IMR-90 (cell line): ENCODE data around the gene ITPKB. TPM values are rescaled to one million over a fixed set of nuclear protein-coding genes. Genes with fewer than 3 reads are reported as not detected.

ENCODE experiments used
- ATAC-seq: fragments of 200-7000 bp; cut with Tn5 transposase; 2 replicates; pipeline ENCODE4 v1.9.1; 2020; ENCODE audit warnings: low read depth, mild to moderate bottlenecking, moderate library complexity
- BruUV-seq: library from RNA; stranded (reverse); fragments of 400-500 nt; replicated peaks from 2 replicates; lab custom pipeline; 2021; lab: Mats Ljungman, UMichigan
- CTCF ChIA-PET: fragments of 300-600 bp; formaldehyde crosslinking; extraction: SDS; loops from one replicate; lab custom pipeline; 2021; ENCODE audit warnings: antibody characterized with exemption; lab: Yijun Ruan, JAX
- POLR2A ChIA-PET: fragments of 300-600 bp; sonication (Branson Sonifier 250); formaldehyde crosslinking; loops from one replicate; lab custom pipeline; 2022; ENCODE audit warnings: antibody characterized with exemption; ENCODE audit not compliant: unreplicated experiment; lab: Charles Lee
- DNase-seq: peaks from one replicate; pipeline ENCODE4 v3.0.0; 2013
- H2AFZ ChIP-seq: replicated peaks from 2 replicates; pipeline ENCODE3; 2013; ENCODE audit warnings: low read length, mild to moderate bottlenecking; ENCODE audit not compliant: poor library complexity
- H2AK5ac ChIP-seq: 2 replicates; pipeline ENCODE4 v1.6.1; 2013; ENCODE audit warnings: low read depth, low read length, inconsistent platforms
- H2AK9ac ChIP-seq: replicated peaks from 2 replicates; pipeline ENCODE3; 2013; ENCODE audit warnings: mild to moderate bottlenecking, low read depth, low read length, moderate library complexity; ENCODE audit not compliant: poor library complexity
- H2BK120ac ChIP-seq: 2 replicates; pipeline ENCODE4 v1.6.1; 2013; ENCODE audit warnings: low read depth, low read length, inconsistent platforms
- H2BK15ac ChIP-seq: 3 replicates; pipeline ENCODE4 v1.6.1; 2013; ENCODE audit warnings: low read depth, low read length, inconsistent platforms
- H2BK20ac ChIP-seq: 2 replicates; pipeline ENCODE4 v1.6.1; 2013; ENCODE audit warnings: low read depth, mild to moderate bottlenecking, inconsistent platforms, low read length, moderate library complexity
- H2BK5ac ChIP-seq: 2 replicates; pipeline ENCODE4 v1.6.1; 2013; ENCODE audit warnings: mild to moderate bottlenecking, low read depth, low read length, inconsistent platforms; ENCODE audit not compliant: poor library complexity, severe bottlenecking
- H3K14ac ChIP-seq: replicated peaks from 2 replicates; pipeline ENCODE4 v1.6.1; 2013; ENCODE audit warnings: low read depth, low read length, inconsistent platforms
- H3K18ac ChIP-seq: 2 replicates; pipeline ENCODE4 v1.6.1; 2013; ENCODE audit warnings: low read depth, low read length, control low read depth
- H3K23ac ChIP-seq: 2 replicates; pipeline ENCODE4 v1.6.1; 2013; ENCODE audit warnings: low read depth, low read length, inconsistent platforms
- H3K27ac ChIP-seq: 2 replicates; pipeline ENCODE4 v1.5.1; 2013; ENCODE audit warnings: mild to moderate bottlenecking, control low read depth, low read length; ENCODE audit not compliant: insufficient read depth
- H3K27me3 ChIP-seq: 2 replicates; pipeline ENCODE4 v1.6.1; 2013; ENCODE audit warnings: low read length; ENCODE audit not compliant: control insufficient read depth, insufficient read depth
- H3K36me3 ChIP-seq: 2 replicates; pipeline ENCODE4 v1.6.1; 2013; ENCODE audit warnings: low read length, mixed read lengths; ENCODE audit not compliant: control insufficient read depth, insufficient read depth
- H3K4ac ChIP-seq: 2 replicates; pipeline ENCODE4 v1.6.1; 2013; ENCODE audit warnings: low read depth, low read length, inconsistent platforms
- H3K4me1 ChIP-seq: 2 replicates; pipeline ENCODE4 v1.6.1; 2013; ENCODE audit warnings: low read length, mixed read lengths; ENCODE audit not compliant: control insufficient read depth, insufficient read depth
- H3K4me2 ChIP-seq: 2 replicates; pipeline ENCODE4 v1.6.1; 2013; ENCODE audit warnings: low read depth, mild to moderate bottlenecking, control low read depth, low read length, moderate library complexity
- H3K4me3 ChIP-seq: 2 replicates; pipeline ENCODE4 v1.5.1; 2013; ENCODE audit warnings: low read depth, mild to moderate bottlenecking, control low read depth, low read length, moderate library complexity; ENCODE audit not compliant: insufficient read depth
- H3K56ac ChIP-seq: 2 replicates; pipeline ENCODE4 v1.6.1; 2013; ENCODE audit warnings: low read length, inconsistent platforms; ENCODE audit not compliant: insufficient read depth; ENCODE audit errors: extremely low read depth
- H3K79me1 ChIP-seq, 2 experiments: 2 replicates each; pipeline ENCODE4 v1.6.1; 2013; ENCODE audit warnings: low read length in 2 of 2, inconsistent platforms in 1 of 2, low read depth in 1 of 2
- H3K9ac ChIP-seq: 2 replicates; pipeline ENCODE4 v1.6.1; 2013; ENCODE audit warnings: low read depth, low read length, control low read depth
- H3K9me1 ChIP-seq: 2 replicates; pipeline ENCODE4 v1.6.1; 2013; ENCODE audit warnings: low read length, inconsistent platforms; ENCODE audit not compliant: insufficient read depth
- H3K9me3 ChIP-seq: 2 replicates; pipeline ENCODE4 v1.6.1; 2013; ENCODE audit warnings: low read length; ENCODE audit not compliant: control insufficient read depth, insufficient read depth
- H4K20me1 ChIP-seq: 2 replicates; pipeline ENCODE4 v1.6.1; 2013; ENCODE audit warnings: low read length, inconsistent platforms; ENCODE audit not compliant: insufficient read depth
- H4K5ac ChIP-seq: 2 replicates; pipeline ENCODE4 v1.6.1; 2013; ENCODE audit warnings: mild to moderate bottlenecking, low read depth, low read length, control low read depth
- H4K8ac ChIP-seq, 2 experiments: 2 replicates each; pipeline ENCODE4 v1.6.1; 2013; ENCODE audit warnings: low read depth in 2 of 2, low read length in 2 of 2, control low read depth in 1 of 2, inconsistent platforms in 1 of 2
- H4K91ac ChIP-seq: 2 replicates; pipeline ENCODE4 v1.6.1; 2013; ENCODE audit warnings: low read depth, low read length, inconsistent platforms; ENCODE audit not compliant: insufficient read depth
- CEBPB ChIP-seq: IDR thresholded peaks from 2 replicates; pipeline ENCODE4 v1.6.1; 2012; ENCODE audit warnings: low read depth, low read length, improper control_type of control experiment
- CTCF ChIP-seq: conservative IDR thresholded peaks from 2 replicates; pipeline ENCODE4 v1.5.1; 2012; ENCODE audit warnings: mild to moderate bottlenecking, low read depth, low read length, improper control_type of control experiment
- FOS ChIP-seq: fragments of 150-350 bp; IDR thresholded peaks from 2 replicates; pipeline ENCODE4 v1.6.1; 2016; ENCODE audit warnings: low read depth, low read length
- NFE2L2 ChIP-seq: fragments of 150-350 bp; IDR thresholded peaks from 2 replicates; pipeline ENCODE4 v1.6.1; 2016; ENCODE audit warnings: low read depth, mild to moderate bottlenecking, low read length
- RAD21 ChIP-seq: IDR thresholded peaks from 2 replicates; pipeline ENCODE4 v1.6.1; 2012; ENCODE audit warnings: low read length, improper control_type of control experiment
- WGBS, 2 experiments: methylation state at CpG; one replicate each; pipeline versions ENCODE4 v1.1.5 to v1.1.7; 2013; ENCODE audit warnings: missing lambda C conversion rate in 2 of 2; ENCODE audit not compliant: insufficient read length in 1 of 2; ENCODE audit errors: extremely low coverage in 2 of 2; 5-methylcytosine and 5-hydroxymethylcytosine counted together
- dilution Hi-C: fragments of 300-500 bp; cut with HindIII; formaldehyde crosslinking; loops from one replicate; pipeline ENCODE4 v1.14.3; 2018; ENCODE audit warnings: low sequenced_read_pairs; ENCODE audit not compliant: unreplicated experiment
- in situ Hi-C: fragments of 300-500 bp; cut with MboI; formaldehyde crosslinking; loops from 3 replicates; pipeline ENCODE4 v1.14.3; 2019; ENCODE audit warnings: low sequenced_read_pairs, inconsistent platforms, mixed read lengths
- intact Hi-C: fragments of 100-400 bp; cut with micrococcal nuclease; formaldehyde crosslinking; loops from 2 replicates; pipeline ENCODE4 v1.10.0; 2022
- polyA plus RNA-seq, 3 experiments: library from polyadenylated mRNA; depleted of rRNA; stranded (reverse); fragments of >200 nt; gene quantifications; 2 replicates each; pipeline ENCODE4 v1.2.3, GENCODE V29; 2012; ENCODE audit warnings: low replicate concordance in 1 of 3
- total RNA-seq: library from RNA; depleted of rRNA; stranded (reverse); fragments of >200 nt; gene quantifications from 2 replicates; pipeline ENCODE4 v1.2.3, GENCODE V29; 2012

ITPKB gene
- total and polyA plus RNA-seq, 2 of the 4 experiments (the other 2 are of a cell fraction), result 0.72 to 1.4 TPM

- POLR2A ChIA-PET, result no interaction called here
- in situ Hi-C loops (loop anchor here (5.0 to 10.0 kb wide), 3 partner anchors 97 to 797 kb away; partner anchors contain the start of gene ITPKB), dilution Hi-C loops (no loop called here), intact Hi-C loops (no loop called here)
- Histone ChIP-seq H3K9me1 (no peaks in the 10 kb centered on the region), H3K27me3 (no peaks in the 10 kb centered on the region), H3K4me2 (no peak overlapping the region), H2BK120ac (no peak overlapping the region), H2AK9ac (no peak overlapping the region), H3K9ac (no peak overlapping the region), H3K27ac (no peak overlapping the region), H4K20me1 (no peaks in the 10 kb centered on the region), H3K9me3 (no peaks in the 10 kb centered on the region), H4K91ac (no peak overlapping the region), H2AK5ac (no peak overlapping the region), H2AFZ (peak overlapping the region; percentile 60), H3K18ac (no peak overlapping the region), H4K5ac (no peak overlapping the region), H3K79me1 (no peaks in the 10 kb centered on the region), H3K23ac (no peak overlapping the region), H3K56ac (no peak overlapping the region), H3K4me3 (no peak overlapping the region), H3K14ac (no peak overlapping the region), H2BK20ac (no peak overlapping the region), H3K4me1 (no peaks in the 10 kb centered on the region), H4K8ac (no peak overlapping the region), H3K36me3 (no peaks in the 10 kb centered on the region; the same call in 1 of the 2 replicates), H2BK15ac (no peak overlapping the region), H3K4ac (no peak overlapping the region), H2BK5ac (no peak overlapping the region)
- CTCF ChIA-PET, result interaction anchor here (0.6 to 0.8 kb wide), 4 partner anchors 12 to 808 kb away, joined by 3 to 4 read pairs (median 3); no protein-coding TSS in a partner anchor
- ATAC-seq, result no peak
- no peak for DNase-seq
- WGBS, 2 experiments, result 85% methylated on average over 10 of the region's 29 CpGs; no CpG with 5 or more reads in 1 of the 2 experiments
- BruUV-seq, result no TSS peak
- no peak for TF ChIP-seq NFE2L2
- no peak for TF ChIP-seq CEBPB
- TF ChIP-seq RAD21, result no peak
- no peak for TF ChIP-seq FOS
- TF ChIP-seq CTCF, result peak; percentile 36; the same call in 1 of the 2 replicates
Observed at GRCh38 chr1:226637147-226637935, 101.7 kb downstream of the ITPKB start.
